ENCODE results near the gene TMEM87B.

The TMEM87B gene

DNA sequence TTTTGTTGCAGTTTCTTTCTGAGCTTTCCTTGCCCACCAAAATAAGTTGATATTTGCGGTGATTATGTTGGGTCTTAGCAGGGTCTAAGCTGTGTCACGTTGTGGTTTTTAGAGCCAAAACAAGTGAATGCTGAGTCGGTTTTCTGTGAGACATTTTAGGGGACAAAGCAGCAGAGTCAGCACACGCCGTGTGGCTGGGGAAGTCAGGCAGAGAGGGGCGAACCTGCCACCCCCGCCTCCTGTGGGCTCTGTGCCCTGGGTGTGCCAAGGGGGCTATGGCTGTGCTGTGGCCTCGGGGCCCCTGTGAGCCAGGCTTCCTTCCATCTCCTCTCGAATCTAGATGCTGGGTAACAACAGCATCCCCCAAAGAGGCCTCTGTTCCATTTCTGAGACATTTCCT is 30.8 kb upstream of the TMEM87B start:
- TF ChIP-seq EZH2 (optimal IDR thresholded peaks at IDR 0.05; ENCODE audit: low read depth, low read length) (no peak), EZH2phosphoT487 (IDR thresholded peaks at IDR 0.05; ENCODE audit: low read length) (no peak)
- TF ChIP-seq, protein P1, sequence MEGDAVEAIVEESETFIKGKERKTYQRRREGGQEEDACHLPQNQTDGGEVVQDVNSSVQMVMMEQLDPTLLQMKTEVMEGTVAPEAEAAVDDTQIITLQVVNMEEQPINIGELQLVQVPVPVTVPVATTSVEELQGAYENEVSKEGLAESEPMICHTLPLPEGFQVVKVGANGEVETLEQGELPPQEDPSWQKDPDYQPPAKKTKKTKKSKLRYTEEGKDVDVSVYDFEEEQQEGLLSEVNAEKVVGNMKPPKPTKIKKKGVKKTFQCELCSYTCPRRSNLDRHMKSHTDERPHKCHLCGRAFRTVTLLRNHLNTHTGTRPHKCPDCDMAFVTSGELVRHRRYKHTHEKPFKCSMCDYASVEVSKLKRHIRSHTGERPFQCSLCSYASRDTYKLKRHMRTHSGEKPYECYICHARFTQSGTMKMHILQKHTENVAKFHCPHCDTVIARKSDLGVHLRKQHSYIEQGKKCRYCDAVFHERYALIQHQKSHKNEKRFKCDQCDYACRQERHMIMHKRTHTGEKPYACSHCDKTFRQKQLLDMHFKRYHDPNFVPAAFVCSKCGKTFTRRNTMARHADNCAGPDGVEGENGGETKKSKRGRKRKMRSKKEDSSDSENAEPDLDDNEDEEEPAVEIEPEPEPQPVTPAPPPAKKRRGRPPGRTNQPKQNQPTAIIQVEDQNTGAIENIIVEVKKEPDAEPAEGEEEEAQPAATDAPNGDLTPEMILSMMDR (IDR thresholded peaks at IDR 0.05; ENCODE audit: low read length), result no peak
- Histone ChIP-seq H3F3A (ENCODE audit: insufficient read depth, low read length) (peaks cover 14% of the 10 kb centered on the region), H4K20me1 (ENCODE audit: insufficient read depth, low read length) (no peaks in the 10 kb centered on the region), H3K36me3 (replicated peaks; ENCODE audit: insufficient read depth, low read length) (no peaks in the 10 kb centered on the region), H3K9me3 (replicated peaks; ENCODE audit: insufficient read depth, low read length) (no peaks in the 10 kb centered on the region), H3K27me3 (replicated peaks; ENCODE audit: insufficient read depth, low read length) (no peaks in the 10 kb centered on the region), H3K4me2 (ENCODE audit: low read depth, low read length) (peak overlapping the region; percentile 78), H3K4me1 (ENCODE audit: low read length) (peaks cover 24% of the 10 kb centered on the region), H3K9ac (ENCODE audit: low read length) (peak overlapping the region; percentile 71), H2AFZ (ENCODE audit: low read length) (peak overlapping the region; percentile 69), H3K27ac (ENCODE audit: low read length) (peak overlapping the region; percentile 90), H3K9me2 (replicated peaks; ENCODE audit: insufficient read depth, low read length) (no peaks in the 10 kb centered on the region), H3K79me2 (ENCODE audit: low read length) (no peaks in the 10 kb centered on the region), H3K4me3 (ENCODE audit: low read length) (peak overlapping the region; percentile 13)
- DNase-seq, result peak; percentile 85

DNA sequence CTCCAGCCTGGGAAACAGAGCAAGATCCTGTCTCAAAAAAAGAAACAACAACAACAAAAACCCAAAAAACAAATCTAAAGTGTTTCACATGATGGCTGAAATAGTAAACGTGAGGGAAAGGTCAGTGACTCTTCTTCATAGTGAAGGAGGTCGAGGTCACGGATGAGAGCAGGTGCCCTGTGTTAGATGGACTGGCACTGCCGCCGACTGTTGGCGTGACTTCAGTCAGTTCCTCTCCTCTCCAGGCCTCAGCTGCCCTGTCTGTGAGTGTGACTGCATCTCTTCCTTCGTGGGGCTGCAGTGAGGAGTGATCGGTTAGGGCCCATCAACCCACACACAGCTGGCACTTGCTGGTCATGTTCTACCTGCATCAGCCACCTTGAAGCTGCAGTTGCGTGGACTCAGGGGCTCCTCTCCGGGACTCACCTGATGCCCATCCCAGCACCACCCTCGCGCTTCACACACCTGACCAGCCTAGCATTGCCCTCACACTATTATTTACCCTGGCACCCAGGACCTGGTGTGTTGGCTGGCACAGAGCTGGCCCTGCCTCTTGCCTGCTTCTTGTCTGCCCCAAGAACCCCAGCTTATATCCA is 30.1 kb upstream of the TMEM87B start:
- peaks cover 24% of the 10 kb centered on the region for H3K4me1 ChIP-seq (ENCODE audit: low read length)
- no peaks in the 10 kb centered on the region for H3K27me3 ChIP-seq (replicated peaks; ENCODE audit: insufficient read depth, low read length)

DNA sequence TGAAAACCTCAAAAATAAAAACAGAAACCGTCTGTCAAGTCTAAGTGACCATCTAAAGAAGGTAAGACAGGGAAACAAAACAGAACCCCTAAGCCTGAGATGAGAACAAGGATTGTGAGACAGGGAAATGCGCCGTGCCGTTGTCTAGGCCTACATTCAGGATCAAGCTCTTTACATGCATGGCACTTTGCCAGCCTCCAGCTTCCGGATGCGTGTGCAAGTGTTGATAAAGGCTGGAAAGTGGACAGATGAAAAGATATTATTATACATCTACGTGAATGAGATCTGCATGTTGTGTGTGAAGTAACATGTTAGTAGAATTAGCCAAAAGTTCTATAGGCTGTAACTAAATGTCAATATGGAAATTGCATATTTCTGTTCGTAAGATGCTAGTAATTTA is 28.6 kb upstream of the TMEM87B start:
- no peak overlapping the region for H3K27ac ChIP-seq (ENCODE audit: low read length)
- H3K4me2 ChIP-seq (ENCODE audit: low read depth, low read length), result no peak overlapping the region
- no peaks in the 10 kb centered on the region for H3K9me2 ChIP-seq (replicated peaks; ENCODE audit: insufficient read depth, low read length)
- no peaks in the 10 kb centered on the region for H3K36me3 ChIP-seq (replicated peaks; ENCODE audit: insufficient read depth, low read length)
- no peak overlapping the region for H3K9ac ChIP-seq (ENCODE audit: low read length)
- DNase-seq, result no peak
- no peaks in the 10 kb centered on the region for H3K27me3 ChIP-seq (replicated peaks; ENCODE audit: insufficient read depth, low read length)
- H4K20me1 ChIP-seq (ENCODE audit: insufficient read depth, low read length), result no peaks in the 10 kb centered on the region
- no peak overlapping the region for H2AFZ ChIP-seq (ENCODE audit: low read length)
- H3F3A ChIP-seq (ENCODE audit: insufficient read depth, low read length), result peaks cover 24% of the 10 kb centered on the region
- H3K4me1 ChIP-seq (ENCODE audit: low read length), result peaks cover 33% of the 10 kb centered on the region
- TF ChIP-seq, protein P1 (IDR thresholded peaks at IDR 0.05; ENCODE audit: low read length), result no peak
- TF ChIP-seq EZH2 (optimal IDR thresholded peaks at IDR 0.05; ENCODE audit: low read depth, low read length) (no peak), EZH2phosphoT487 (IDR thresholded peaks at IDR 0.05; ENCODE audit: low read length) (no peak)
- no peaks in the 10 kb centered on the region for H3K9me3 ChIP-seq (replicated peaks; ENCODE audit: insufficient read depth, low read length)
- no peaks in the 10 kb centered on the region for H3K79me2 ChIP-seq (ENCODE audit: low read length)
- H3K4me3 ChIP-seq (ENCODE audit: low read length), result no peak overlapping the region

More for the DNA sequence above, 30.1 kb upstream of the TMEM87B start:
- H4K20me1 ChIP-seq (ENCODE audit: insufficient read depth, low read length), result no peaks in the 10 kb centered on the region
- H2AFZ ChIP-seq (ENCODE audit: low read length), result peak overlapping the region; percentile 69; the same call in 1 of the 2 replicates
- no peaks in the 10 kb centered on the region for H3K9me2 ChIP-seq (replicated peaks; ENCODE audit: insufficient read depth, low read length)
- no peak overlapping the region for H3K4me3 ChIP-seq (ENCODE audit: low read length)
- no peak for DNase-seq
- no peaks in the 10 kb centered on the region for H3K79me2 ChIP-seq (ENCODE audit: low read length)
- no peak overlapping the region; the same call in 1 of the 2 replicates for H3K4me2 ChIP-seq (ENCODE audit: low read depth, low read length)
- H3K27ac ChIP-seq (ENCODE audit: low read length), result peak overlapping the region; percentile 90; the same call in 1 of the 2 replicates
- H3K9me3 ChIP-seq (replicated peaks; ENCODE audit: insufficient read depth, low read length), result no peaks in the 10 kb centered on the region
- H3K9ac ChIP-seq (ENCODE audit: low read length), result no peak overlapping the region; the same call in 1 of the 2 replicates
- no peaks in the 10 kb centered on the region for H3K36me3 ChIP-seq (replicated peaks; ENCODE audit: insufficient read depth, low read length)
- H3F3A ChIP-seq (ENCODE audit: insufficient read depth, low read length), result peaks cover 14% of the 10 kb centered on the region
- TF ChIP-seq EZH2 (optimal IDR thresholded peaks at IDR 0.05; ENCODE audit: low read depth, low read length) (no peak), EZH2phosphoT487 (IDR thresholded peaks at IDR 0.05; ENCODE audit: low read length) (no peak)
- TF ChIP-seq, protein P1 (IDR thresholded peaks at IDR 0.05; ENCODE audit: low read length), result no peak

All from MM.1S (cell line).